Right renal pelvis (tissue), 4 donors: Measurements from ENCODE around the gene ATP6V1G2. TPM values are rescaled to one million over a fixed set of nuclear protein-coding genes. Genes with fewer than 3 reads are reported as not detected.
A peak's percentile ranks its signal among the peaks of the same experiment; 100 is the strongest.
"Not testable (repeated sequence)": the region's sequence is repeated elsewhere in the genome, so short reads cannot be mapped to it uniquely, and the experiment has no call there.

Source experiments
- DNase-seq, 4 donors: peaks; one replicate each; pipeline ENCODE4 v3.0.0-alpha.2; 2013; ENCODE audit warnings: low read depth in 4 of 4, low spot score in 3 of 4, missing footprints in 1 of 4
- polyA plus RNA-seq, 4 donors: library from polyadenylated mRNA; unstranded; fragments of 120-200 nt; gene quantifications; one replicate each; pipeline ENCODE4 v1.2.1, GENCODE V29; 2013; ENCODE audit not compliant: insufficient read length in 4 of 4

ATP6V1G2 gene
- polyA plus RNA-seq, 4 donors, result 6.4 to 11.8 (median 7.3) TPM

DNA sequence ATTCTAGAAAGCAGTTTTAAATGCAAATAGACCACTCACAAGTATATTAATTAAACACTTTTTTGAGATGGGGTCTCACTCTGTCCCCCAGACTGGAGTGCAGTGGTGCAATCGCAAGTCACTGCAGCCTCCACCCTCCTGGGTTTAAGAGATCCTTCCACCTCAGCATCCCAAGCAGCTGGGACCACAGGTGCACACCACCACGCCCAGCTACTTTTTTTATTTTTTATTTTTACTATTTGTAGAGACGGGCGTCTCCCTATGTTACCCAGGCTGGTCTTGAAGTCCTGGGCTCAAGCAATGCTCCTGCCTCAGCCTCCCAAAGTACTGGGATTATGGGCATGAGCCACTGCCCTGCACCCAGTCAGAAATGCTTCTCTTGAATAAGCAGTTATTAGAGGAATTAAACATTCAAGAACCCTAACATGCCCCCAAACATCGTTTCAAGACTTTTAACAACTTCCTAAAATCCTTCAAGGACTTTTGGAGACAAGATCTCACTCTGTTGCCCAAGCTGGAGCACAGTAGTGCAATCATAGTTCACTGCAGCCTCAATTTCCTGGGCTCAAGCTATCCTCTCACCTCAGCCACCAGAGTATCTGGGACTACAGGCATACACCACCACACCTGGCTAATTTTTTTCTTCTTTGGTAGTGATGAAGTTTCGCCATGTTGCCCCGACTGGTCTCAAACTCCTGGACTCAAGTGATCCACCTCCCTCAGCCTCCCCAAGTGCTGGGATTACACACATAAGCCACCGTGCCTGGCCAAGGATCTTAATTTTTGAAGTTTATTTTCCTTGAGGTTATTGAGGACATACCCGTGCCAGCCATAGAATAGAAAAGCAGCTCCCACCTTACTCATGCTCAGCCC lies 14.4 kb downstream of the ATP6V1G2 start:
- no peak for DNase-seq

- no peak for DNase-seq
Measured at GRCh38 chr6:31531162-31531561, 15.2 kb downstream of the ATP6V1G2 start.

- DNase-seq, result no peak
Measured at GRCh38 chr6:31530659-31531058, 15.7 kb downstream of the ATP6V1G2 start.

- DNase-seq, result no peak
Measured at GRCh38 chr6:31529329-31530150, 16.9 kb downstream of the ATP6V1G2 start.

DNA sequence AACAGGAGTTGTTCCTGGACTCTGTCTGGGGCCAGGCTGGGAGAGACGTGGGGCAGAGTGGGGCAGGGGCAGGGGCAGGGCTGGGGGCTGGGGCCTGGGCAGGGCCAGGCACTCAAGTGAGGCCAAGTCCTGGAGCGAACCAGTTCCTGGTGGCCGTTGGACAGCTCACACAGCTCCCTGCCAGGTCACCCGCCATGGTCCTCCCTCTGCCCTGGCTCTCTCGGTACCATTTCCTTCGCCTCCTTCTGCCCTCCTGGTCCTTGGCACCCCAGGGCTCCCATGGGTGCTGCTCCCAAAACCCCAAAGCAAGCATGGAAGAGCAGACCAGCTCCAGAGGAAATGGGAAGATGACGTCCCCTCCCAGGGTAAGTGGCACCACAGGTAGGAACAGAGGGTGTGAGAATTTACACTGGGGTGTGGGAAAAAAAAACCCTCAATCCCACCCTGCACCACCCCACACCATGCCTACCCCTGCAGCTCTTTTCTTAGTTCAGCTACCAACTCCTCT lies 17.5 kb downstream of the ATP6V1G2 start, which contains the start of gene MCCD1:
MCCD1 (plus strand) TSS at position 142 of the 508 bp plus-strand sequence; CDS start at position 195, 53 bp downstream.
- DNase-seq, result no peak

DNA sequence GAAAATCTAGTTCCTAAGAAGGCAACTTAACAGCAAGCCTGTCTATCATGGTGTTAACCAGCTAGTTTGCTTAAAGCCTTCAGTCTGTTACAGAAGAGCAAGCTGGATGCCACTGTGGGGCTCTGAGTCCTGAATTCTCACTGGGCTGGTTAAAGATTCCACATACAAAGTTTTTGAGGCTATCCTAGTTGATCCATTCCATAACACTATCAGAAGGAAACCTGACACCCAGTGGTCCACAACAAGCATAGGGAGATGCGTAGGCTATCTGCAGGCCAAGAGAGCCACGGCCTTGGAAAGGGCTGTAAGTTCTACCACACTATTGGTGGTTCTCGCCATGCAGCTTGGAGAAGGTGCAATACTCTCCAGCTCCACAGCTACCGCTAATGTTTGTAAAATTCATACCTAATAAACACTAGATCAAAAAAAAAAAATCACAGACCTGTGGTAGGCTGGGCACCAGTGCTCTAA lies 18.1 kb downstream of the ATP6V1G2 start:
- DNase-seq, result no peak

- no peak for DNase-seq
Measured at GRCh38 chr6:31525932-31526591, 20.3 kb downstream of the ATP6V1G2 start.

DNA sequence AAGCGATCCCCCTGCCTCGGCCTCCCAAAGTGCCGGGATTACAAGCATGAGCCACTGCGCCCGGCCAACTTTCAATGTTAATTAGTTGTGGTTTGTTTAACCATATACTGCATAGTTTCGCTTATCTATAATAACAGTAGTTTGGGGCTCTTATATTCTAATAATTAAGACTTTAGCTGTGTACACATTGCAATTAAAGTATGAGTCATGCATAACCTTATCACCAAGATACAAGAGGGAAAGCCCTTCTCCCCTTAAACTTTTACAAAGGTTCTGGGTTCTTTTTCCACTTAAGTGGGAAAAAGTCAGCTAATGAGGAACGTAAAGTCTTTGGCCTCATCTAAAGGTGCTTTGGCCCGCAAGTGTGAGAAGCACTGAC lies 20.9 kb downstream of the ATP6V1G2 start:
- DNase-seq, result no peak

DNA sequence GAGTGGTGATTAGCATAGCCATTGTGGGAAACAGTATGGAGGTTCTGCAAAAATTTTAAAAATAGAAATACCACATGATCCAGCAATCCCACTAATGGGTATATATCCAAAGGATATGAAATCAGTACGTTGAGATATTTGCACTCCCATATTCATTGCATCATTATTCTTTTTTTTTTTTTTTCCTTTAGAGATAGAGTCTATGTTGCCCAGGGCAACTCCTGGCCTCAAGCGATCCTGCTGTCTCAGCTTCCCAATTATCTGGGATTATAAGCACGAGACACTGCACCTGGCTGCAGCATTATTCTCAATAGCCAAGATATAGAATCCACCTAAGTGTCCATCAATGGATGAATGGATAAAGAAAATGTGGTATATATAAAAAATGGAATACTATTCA lies 24.6 kb downstream of the ATP6V1G2 start:
- DNase-seq, result no peak

DNA sequence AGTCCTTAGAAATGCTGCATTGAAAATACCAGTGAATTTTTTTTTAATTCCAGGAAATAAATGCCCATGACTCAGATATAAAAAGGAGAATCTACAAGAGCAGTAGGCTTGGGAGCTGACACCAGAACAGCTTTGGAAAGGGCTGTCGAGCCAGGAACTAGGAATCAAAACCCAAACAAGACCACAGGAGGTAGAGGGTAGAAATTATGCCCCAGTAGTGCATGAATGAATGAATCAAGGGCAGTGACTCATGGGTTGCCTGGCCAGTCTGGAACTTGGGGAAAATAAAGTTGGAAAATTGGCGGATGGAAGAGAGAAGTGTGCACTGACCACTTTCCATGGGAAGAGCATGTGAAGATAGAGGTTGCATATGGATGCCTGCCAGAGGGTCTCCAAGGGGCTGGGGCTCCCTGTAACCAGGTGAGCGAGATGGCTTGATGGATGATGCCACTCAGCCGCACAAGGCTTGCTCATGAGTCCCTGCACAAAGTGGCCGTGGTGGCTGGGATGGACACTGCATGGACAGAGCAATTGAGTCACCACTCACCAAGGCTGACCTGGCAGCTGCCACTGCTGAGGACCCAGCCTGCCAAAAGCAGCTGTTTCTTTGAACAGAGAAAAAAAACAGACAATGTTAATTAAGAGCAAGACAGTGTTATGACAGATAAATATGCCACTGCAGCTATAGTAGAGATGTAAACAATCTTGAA lies 32.8 kb downstream of the ATP6V1G2 start:
- no peak for DNase-seq

DNA sequence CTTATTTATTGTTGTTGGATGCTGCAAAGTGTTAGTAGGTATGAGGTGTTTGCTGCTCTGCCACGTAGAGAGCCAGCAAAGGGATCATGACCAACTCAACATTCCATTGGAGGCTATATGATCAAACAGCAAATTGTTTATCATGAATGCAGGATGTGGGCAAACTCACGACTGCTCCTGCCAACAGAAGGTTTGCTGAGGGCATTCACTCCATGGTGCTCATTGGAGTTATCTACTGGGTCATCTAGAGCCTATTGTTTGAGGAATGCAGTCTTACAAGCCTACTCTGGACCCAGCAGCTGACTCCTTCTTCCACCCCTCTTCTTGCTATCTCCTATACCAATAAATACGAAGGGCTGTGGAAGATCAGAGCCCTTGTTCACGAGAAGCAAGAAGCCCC lies 36.4 kb downstream of the ATP6V1G2 start:
- DNase-seq, result no peak

- not testable (repeated sequence) for DNase-seq
Measured at GRCh38 chr6:31509036-31509435, 37.4 kb downstream of the ATP6V1G2 start.

- no peak for DNase-seq
Measured at GRCh38 chr6:31502586-31502985, 43.8 kb downstream of the ATP6V1G2 start.

DNA sequence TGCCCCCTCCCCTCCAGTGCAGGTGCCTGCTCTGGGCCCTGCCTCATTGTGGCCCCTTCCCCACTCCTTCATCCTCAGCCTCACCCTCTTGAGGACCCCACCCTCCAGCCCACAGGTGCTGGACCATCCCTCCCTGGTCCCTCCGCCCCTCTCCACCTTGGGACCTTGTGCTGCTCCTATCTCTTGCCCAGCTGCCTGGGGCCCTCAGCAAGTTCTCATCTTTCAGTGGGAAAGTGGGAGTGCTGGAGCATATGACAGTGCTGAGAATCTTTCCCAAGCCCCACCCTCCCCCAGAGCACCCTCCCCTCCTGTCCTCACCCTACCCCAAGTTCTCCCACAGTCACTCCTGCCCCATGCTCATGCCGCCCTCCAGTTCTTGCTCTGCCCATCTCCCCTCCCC lies 46.8 kb downstream of the ATP6V1G2 start:
- not testable (repeated sequence) for DNase-seq

GRCh38 chr6:31498748-31499147 lies 47.7 kb downstream of the ATP6V1G2 start:
- no peak for DNase-seq

DNA sequence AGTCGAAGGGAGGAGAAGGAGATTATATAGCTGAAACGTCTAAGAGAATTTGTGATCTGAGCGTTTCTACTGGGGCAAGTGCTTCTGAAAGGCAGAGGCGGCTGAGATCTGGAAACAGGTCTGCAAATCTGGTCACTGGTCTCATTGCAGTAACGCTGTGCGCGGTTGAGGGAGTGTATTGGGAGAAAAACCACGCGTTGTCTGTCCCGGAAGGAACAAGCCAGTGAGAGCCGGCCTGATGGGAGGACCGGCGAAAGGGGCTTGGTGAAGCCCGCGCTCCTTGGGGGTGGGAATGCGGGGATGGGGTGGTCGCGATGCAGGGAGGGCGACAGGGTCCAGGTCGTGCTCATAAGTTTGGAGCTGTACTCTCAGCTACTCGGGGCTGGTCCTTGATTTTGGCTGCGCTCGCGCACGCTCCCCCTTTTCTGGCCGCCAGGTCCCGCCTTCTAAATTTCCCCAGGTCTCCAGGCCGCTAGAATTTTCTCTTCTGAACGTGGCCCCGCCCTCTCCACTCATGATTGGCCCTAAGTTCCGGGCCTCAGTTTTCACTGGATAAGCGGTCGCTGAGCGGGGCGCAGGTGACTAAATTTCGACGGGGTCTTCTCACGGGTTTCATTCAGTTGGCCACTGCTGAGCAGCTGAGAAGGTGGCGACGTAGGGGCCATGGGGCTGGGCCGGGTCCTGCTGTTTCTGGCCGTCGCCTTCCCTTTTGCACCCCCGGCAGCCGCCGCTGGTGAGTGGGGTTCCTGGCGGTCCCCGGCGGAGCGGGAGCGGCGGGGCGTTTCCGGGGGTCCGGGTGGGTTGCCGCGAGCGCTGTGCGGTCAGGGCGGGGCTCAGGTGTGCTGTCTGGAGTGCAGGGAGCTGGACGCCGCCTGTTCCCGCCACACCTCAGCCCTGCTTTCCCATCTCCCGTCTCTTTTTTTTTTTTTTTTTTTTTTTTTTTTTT lies 48.6 kb downstream of the ATP6V1G2 start, which contains the start of gene MICB:
MICB (plus strand) TSS at position 615 of the 946 bp plus-strand sequence; CDS start at position 664, 49 bp downstream.
- DNase-seq, result peak in 3 of 4 donors; percentile 37 to 56 (median 44)

DNA sequence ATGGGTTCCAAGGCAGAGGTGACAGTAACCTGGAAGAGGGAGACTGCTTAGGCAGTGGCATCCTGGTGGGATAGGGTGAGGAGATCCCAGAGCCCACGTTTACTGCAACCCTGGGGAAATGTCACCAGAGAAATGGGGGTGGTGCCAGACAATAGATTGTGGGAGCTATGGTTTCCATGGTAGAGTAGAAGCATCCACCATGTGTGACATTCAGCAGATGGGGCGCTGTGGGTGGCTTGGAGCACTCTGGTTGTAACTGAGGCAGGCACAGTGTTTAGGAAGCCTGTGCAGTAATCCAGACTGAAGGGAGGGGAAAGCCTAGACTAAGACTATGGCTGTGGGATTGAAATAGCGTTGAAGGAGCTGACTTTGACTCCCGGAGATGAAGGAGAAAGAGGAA lies 49.6 kb downstream of the ATP6V1G2 start:
- not testable (repeated sequence) for DNase-seq

GRCh38 chr6:31495580-31495979 lies 50.8 kb downstream of the ATP6V1G2 start:
- no peak for DNase-seq
